Measurements from ENCODE around the gene UBASH3B. TPM values are rescaled to one million over a fixed set of nuclear protein-coding genes. Genes with fewer than 3 reads are reported as not detected.

UBASH3B gene
- total RNA-seq, 1 experiment from 2014 or later: 8.0 TPM

DNA sequence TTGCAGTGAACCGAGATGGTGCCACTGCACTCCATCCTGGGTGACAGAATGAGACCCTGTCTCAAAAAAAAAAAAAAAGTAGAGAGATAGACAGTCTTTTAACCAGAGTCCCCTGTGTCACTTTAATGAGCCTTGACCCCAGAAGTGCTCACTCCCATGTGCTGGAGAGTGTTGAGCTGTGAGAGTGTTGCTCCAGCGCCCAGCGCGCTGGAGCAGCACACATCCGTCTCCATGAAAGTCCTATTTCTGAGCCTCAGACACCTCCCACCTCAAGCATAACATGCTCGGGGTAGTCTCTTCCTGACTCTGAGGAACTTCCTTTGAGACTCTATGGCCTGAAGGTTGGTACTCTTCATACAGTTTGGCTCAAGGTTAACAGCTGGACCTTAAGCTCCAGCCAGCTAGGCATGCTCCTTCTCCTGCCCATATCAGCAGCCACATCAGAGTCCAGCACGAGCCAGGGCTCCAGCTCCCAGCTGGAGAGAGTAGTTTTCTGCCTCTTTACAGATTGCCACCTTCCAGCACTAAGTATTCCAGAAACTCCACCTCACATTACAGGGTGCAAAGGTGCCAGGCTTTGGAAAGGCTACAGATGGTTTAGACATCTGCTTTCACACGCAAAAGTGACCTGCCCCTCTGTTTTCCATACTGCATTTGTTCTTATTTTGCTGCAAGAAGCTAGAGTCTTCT, 29.4 kb upstream of the UBASH3B start:
- Histone ChIP-seq H2BK15ac (ENCODE audit: low read depth, low read length) (no peak overlapping the region), H2AK5ac (ENCODE audit: insufficient read length, low read length) (no peak overlapping the region), H4K5ac (ENCODE audit: insufficient read length, low read depth, low read length) (no peak overlapping the region), H2AFZ (ENCODE audit: low read length) (no peak overlapping the region), H4K20me1 (ENCODE audit: control insufficient read depth, insufficient read depth, insufficient read length) (no peaks in the 10 kb centered on the region), H3K4ac (ENCODE audit: low read depth, low read length) (no peak overlapping the region), H2BK20ac (ENCODE audit: low read depth, low read length, poor library complexity, severe bottlenecking) (no peak overlapping the region), H3K27me3 (ENCODE audit: insufficient read depth, low read length) (no peaks in the 10 kb centered on the region), H3K79me1 (ENCODE audit: insufficient read depth, low read depth, low read length, poor library complexity, severe bottlenecking) (no peaks in the 10 kb centered on the region), H3K79me2 (ENCODE audit: insufficient read depth, low read length) (no peaks in the 10 kb centered on the region), H3K4me1 (ENCODE audit: insufficient read depth, low read length) (no peaks in the 10 kb centered on the region), H3K18ac (ENCODE audit: insufficient read length, low read depth, low read length) (no peak overlapping the region), H2BK5ac (ENCODE audit: insufficient read length, low read length) (no peak overlapping the region), H3K56ac (ENCODE audit: insufficient read length, low read depth, low read length) (no peak overlapping the region), H3K9ac (ENCODE audit: extremely low read depth, insufficient read length, low read length) (no peak overlapping the region), H3K4me2 (ENCODE audit: insufficient read depth, insufficient read length, low read length) (no peak overlapping the region), H3K23ac (ENCODE audit: insufficient read length, low read depth, low read length) (no peak overlapping the region), H3K23me2 (ENCODE audit: insufficient read length, low read depth, low read length, poor library complexity, severe bottlenecking) (no peaks in the 10 kb centered on the region), H3K14ac (ENCODE audit: insufficient read depth, low read length) (no peak overlapping the region), H4K8ac (replicated peaks; ENCODE audit: insufficient read length, low read depth, low read length) (no peak overlapping the region), H2BK12ac (ENCODE audit: insufficient read length, low read depth, low read length) (no peak overlapping the region), H3K9me3 (ENCODE audit: control insufficient read depth, low read depth, low read length) (no peaks in the 10 kb centered on the region), H2BK120ac (ENCODE audit: low read depth, low read length, poor library complexity, severe bottlenecking) (no peak overlapping the region), H3T11ph (ENCODE audit: low read length) (no peak overlapping the region), H3K27ac (ENCODE audit: insufficient read length, low read depth, low read length) (no peak overlapping the region), H4K91ac (ENCODE audit: insufficient read length, low read depth, low read length) (no peak overlapping the region)
- Mint-ChIP-seq H3K27me3 (ENCODE audit: low read depth) (peaks cover 4% of the 10 kb centered on the region), H3K4me3 (no peak overlapping the region), H3K4me1 (peaks cover 2 to 7% of the 10 kb centered on the region in 2 experiments), H3K36me3 (ENCODE audit: insufficient read depth in 1 of 3, low read depth in 3 of 3) (no peaks in the 10 kb centered on the region), H3K9me3 (no peaks in the 10 kb centered on the region), H3K27ac (no peak overlapping the region)
- WGBS (ENCODE audit: extremely low coverage, insufficient read length, low lambda C conversion rate): no CpG with 5 or more reads among the region's 8 CpGs
- TF ChIP-seq, protein P1, sequence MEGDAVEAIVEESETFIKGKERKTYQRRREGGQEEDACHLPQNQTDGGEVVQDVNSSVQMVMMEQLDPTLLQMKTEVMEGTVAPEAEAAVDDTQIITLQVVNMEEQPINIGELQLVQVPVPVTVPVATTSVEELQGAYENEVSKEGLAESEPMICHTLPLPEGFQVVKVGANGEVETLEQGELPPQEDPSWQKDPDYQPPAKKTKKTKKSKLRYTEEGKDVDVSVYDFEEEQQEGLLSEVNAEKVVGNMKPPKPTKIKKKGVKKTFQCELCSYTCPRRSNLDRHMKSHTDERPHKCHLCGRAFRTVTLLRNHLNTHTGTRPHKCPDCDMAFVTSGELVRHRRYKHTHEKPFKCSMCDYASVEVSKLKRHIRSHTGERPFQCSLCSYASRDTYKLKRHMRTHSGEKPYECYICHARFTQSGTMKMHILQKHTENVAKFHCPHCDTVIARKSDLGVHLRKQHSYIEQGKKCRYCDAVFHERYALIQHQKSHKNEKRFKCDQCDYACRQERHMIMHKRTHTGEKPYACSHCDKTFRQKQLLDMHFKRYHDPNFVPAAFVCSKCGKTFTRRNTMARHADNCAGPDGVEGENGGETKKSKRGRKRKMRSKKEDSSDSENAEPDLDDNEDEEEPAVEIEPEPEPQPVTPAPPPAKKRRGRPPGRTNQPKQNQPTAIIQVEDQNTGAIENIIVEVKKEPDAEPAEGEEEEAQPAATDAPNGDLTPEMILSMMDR (conservative IDR thresholded peaks at IDR 0.05): no peak
- no peak for DNase-seq
